ENCODE results near the gene AHNAK2.

DNA sequence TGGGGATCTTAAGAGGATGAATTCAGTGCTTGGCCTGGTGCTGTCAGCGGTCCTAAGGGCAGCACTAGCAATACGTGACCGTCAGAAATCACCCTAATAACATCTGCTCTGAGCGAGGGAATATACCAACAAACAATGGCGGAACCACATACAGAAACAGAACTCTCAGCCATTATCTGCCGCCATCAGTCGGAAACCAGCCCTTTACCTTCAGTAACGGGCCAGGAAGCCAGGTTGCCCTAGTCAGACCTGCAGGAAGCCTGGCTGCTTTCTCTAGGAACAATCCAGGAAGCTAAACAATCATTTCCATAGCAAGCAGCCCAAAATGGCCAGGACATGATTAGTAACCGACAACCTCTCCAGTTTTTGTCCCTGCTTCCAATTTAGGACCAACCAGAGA is 37.1 kb upstream of the AHNAK2 start:
- TF ChIP-seq, protein P1, sequence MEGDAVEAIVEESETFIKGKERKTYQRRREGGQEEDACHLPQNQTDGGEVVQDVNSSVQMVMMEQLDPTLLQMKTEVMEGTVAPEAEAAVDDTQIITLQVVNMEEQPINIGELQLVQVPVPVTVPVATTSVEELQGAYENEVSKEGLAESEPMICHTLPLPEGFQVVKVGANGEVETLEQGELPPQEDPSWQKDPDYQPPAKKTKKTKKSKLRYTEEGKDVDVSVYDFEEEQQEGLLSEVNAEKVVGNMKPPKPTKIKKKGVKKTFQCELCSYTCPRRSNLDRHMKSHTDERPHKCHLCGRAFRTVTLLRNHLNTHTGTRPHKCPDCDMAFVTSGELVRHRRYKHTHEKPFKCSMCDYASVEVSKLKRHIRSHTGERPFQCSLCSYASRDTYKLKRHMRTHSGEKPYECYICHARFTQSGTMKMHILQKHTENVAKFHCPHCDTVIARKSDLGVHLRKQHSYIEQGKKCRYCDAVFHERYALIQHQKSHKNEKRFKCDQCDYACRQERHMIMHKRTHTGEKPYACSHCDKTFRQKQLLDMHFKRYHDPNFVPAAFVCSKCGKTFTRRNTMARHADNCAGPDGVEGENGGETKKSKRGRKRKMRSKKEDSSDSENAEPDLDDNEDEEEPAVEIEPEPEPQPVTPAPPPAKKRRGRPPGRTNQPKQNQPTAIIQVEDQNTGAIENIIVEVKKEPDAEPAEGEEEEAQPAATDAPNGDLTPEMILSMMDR (IDR thresholded peaks at IDR 0.05; ENCODE audit: low read length), result no peak
- no peak for TF ChIP-seq EZH2 (optimal IDR thresholded peaks at IDR 0.05; ENCODE audit: low read depth, low read length)

Measured in MM.1S (cell line).